ENCODE results near the gene OCA2.

The OCA2 gene

GRCh38 chr15:27989427-27989826 lies 109.7 kb downstream of the OCA2 start:
- H3K4me1 ChIP-seq (ENCODE audit: control insufficient read depth, insufficient read depth, low read length, poor library complexity, severe bottlenecking): no peaks in the 10 kb centered on the region

GRCh38 chr15:27985099-27985498 lies 114.0 kb downstream of the OCA2 start:
- H3K27me3 ChIP-seq (replicated peaks; ENCODE audit: control insufficient read depth, insufficient read depth, low read length, poor library complexity, severe bottlenecking): no peaks in the 10 kb centered on the region
- no peak overlapping the region for H3K27ac ChIP-seq (ENCODE audit: insufficient read depth, low read length, poor library complexity, severe bottlenecking)
- no peak for DNase-seq
- H3K4me3 ChIP-seq (ENCODE audit: insufficient read depth, low read depth, low read length, poor library complexity, severe bottlenecking): no peak overlapping the region
- H3K36me3 ChIP-seq (ENCODE audit: control insufficient read depth, insufficient read depth, low read length): no peaks in the 10 kb centered on the region
- no peaks in the 10 kb centered on the region for H3K9me3 ChIP-seq (ENCODE audit: control insufficient read depth, low read length)
- H3K4me1 ChIP-seq (ENCODE audit: control insufficient read depth, insufficient read depth, low read length, poor library complexity, severe bottlenecking): no peaks in the 10 kb centered on the region

More at GRCh38 chr15:27989427-27989826, 109.7 kb downstream of the OCA2 start:
- Histone ChIP-seq H3K9me3 (ENCODE audit: control insufficient read depth, low read length) (no peaks in the 10 kb centered on the region), H3K27me3 (replicated peaks; ENCODE audit: control insufficient read depth, insufficient read depth, low read length, poor library complexity, severe bottlenecking) (no peaks in the 10 kb centered on the region), H3K4me3 (ENCODE audit: insufficient read depth, low read depth, low read length, poor library complexity, severe bottlenecking) (no peak overlapping the region), H3K36me3 (ENCODE audit: control insufficient read depth, insufficient read depth, low read length) (no peaks in the 10 kb centered on the region), H3K27ac (ENCODE audit: insufficient read depth, low read length, poor library complexity, severe bottlenecking) (no peak overlapping the region)
- no peak for DNase-seq

- Histone ChIP-seq H3K36me3 (ENCODE audit: control insufficient read depth, insufficient read depth, low read length) (no peaks in the 10 kb centered on the region), H3K4me1 (ENCODE audit: control insufficient read depth, insufficient read depth, low read length, poor library complexity, severe bottlenecking) (no peaks in the 10 kb centered on the region), H3K4me3 (ENCODE audit: insufficient read depth, low read depth, low read length, poor library complexity, severe bottlenecking) (no peak overlapping the region), H3K9me3 (ENCODE audit: control insufficient read depth, low read length) (no peaks in the 10 kb centered on the region), H3K27ac (ENCODE audit: insufficient read depth, low read length, poor library complexity, severe bottlenecking) (no peak overlapping the region), H3K27me3 (replicated peaks; ENCODE audit: control insufficient read depth, insufficient read depth, low read length, poor library complexity, severe bottlenecking) (no peaks in the 10 kb centered on the region)
- no peak for DNase-seq
Observed at GRCh38 chr15:27983496-27983895, 115.6 kb downstream of the OCA2 start.

DNA sequence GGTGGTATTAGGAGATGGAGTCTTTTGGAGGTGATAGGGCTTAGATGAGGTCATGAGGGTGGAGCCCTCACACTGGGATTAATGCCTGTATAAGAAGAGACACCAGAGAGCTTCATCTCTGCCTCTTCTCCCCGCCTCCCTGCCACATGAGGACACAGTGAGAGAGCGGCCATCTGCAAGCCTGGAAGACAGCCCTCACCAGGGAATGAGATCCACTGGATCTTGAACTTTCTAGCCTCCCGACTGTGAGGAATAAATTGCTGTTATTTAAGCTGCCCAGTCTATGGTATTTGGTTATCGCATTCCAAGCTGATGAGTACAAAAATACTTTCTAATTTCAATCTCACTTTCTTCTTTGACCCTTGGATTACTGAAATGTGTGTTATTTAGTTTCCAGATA lies 121.4 kb downstream of the OCA2 start:
- H3K4me1 ChIP-seq (ENCODE audit: control insufficient read depth, insufficient read depth, low read length, poor library complexity, severe bottlenecking): no peaks in the 10 kb centered on the region
- no peaks in the 10 kb centered on the region for H3K9me3 ChIP-seq (ENCODE audit: control insufficient read depth, low read length)
- H3K36me3 ChIP-seq (ENCODE audit: control insufficient read depth, insufficient read depth, low read length): no peaks in the 10 kb centered on the region
- H3K27me3 ChIP-seq (replicated peaks; ENCODE audit: control insufficient read depth, insufficient read depth, low read length, poor library complexity, severe bottlenecking): no peaks in the 10 kb centered on the region
- DNase-seq: no peak
- H3K4me3 ChIP-seq (ENCODE audit: insufficient read depth, low read depth, low read length, poor library complexity, severe bottlenecking): no peak overlapping the region
- H3K27ac ChIP-seq (ENCODE audit: insufficient read depth, low read length, poor library complexity, severe bottlenecking): no peak overlapping the region

GRCh38 chr15:27973886-27974285 lies 125.2 kb downstream of the OCA2 start:
- H3K27me3 ChIP-seq (replicated peaks; ENCODE audit: control insufficient read depth, insufficient read depth, low read length, poor library complexity, severe bottlenecking): no peaks in the 10 kb centered on the region

GRCh38 chr15:27970661-27971392 lies 128.3 kb downstream of the OCA2 start:
- H3K27ac ChIP-seq (ENCODE audit: insufficient read depth, low read length, poor library complexity, severe bottlenecking): no peak overlapping the region
- no peaks in the 10 kb centered on the region for H3K9me3 ChIP-seq (ENCODE audit: control insufficient read depth, low read length)
- no peaks in the 10 kb centered on the region for H3K27me3 ChIP-seq (replicated peaks; ENCODE audit: control insufficient read depth, insufficient read depth, low read length, poor library complexity, severe bottlenecking)
- DNase-seq: no peak
- H3K4me3 ChIP-seq (ENCODE audit: insufficient read depth, low read depth, low read length, poor library complexity, severe bottlenecking): no peak overlapping the region
- H3K36me3 ChIP-seq (ENCODE audit: control insufficient read depth, insufficient read depth, low read length): no peaks in the 10 kb centered on the region
- no peaks in the 10 kb centered on the region for H3K4me1 ChIP-seq (ENCODE audit: control insufficient read depth, insufficient read depth, low read length, poor library complexity, severe bottlenecking)

More at GRCh38 chr15:27973886-27974285, 125.2 kb downstream of the OCA2 start:
- Histone ChIP-seq H3K27ac (ENCODE audit: insufficient read depth, low read length, poor library complexity, severe bottlenecking) (no peak overlapping the region), H3K4me1 (ENCODE audit: control insufficient read depth, insufficient read depth, low read length, poor library complexity, severe bottlenecking) (no peaks in the 10 kb centered on the region), H3K36me3 (ENCODE audit: control insufficient read depth, insufficient read depth, low read length) (no peaks in the 10 kb centered on the region), H3K9me3 (ENCODE audit: control insufficient read depth, low read length) (no peaks in the 10 kb centered on the region), H3K4me3 (ENCODE audit: insufficient read depth, low read depth, low read length, poor library complexity, severe bottlenecking) (no peak overlapping the region)
- no peak for DNase-seq

- Histone ChIP-seq H3K4me1 (ENCODE audit: control insufficient read depth, insufficient read depth, low read length, poor library complexity, severe bottlenecking) (no peaks in the 10 kb centered on the region), H3K36me3 (ENCODE audit: control insufficient read depth, insufficient read depth, low read length) (no peaks in the 10 kb centered on the region)
Observed at GRCh38 chr15:27967541-27967940, 131.6 kb downstream of the OCA2 start.

GRCh38 chr15:27965546-27965945 lies 133.6 kb downstream of the OCA2 start:
- H3K9me3 ChIP-seq (ENCODE audit: control insufficient read depth, low read length): no peaks in the 10 kb centered on the region
- no peak for DNase-seq
- H3K27me3 ChIP-seq (replicated peaks; ENCODE audit: control insufficient read depth, insufficient read depth, low read length, poor library complexity, severe bottlenecking): no peaks in the 10 kb centered on the region
- H3K4me1 ChIP-seq (ENCODE audit: control insufficient read depth, insufficient read depth, low read length, poor library complexity, severe bottlenecking): no peaks in the 10 kb centered on the region
- no peak overlapping the region for H3K27ac ChIP-seq (ENCODE audit: insufficient read depth, low read length, poor library complexity, severe bottlenecking)
- H3K4me3 ChIP-seq (ENCODE audit: insufficient read depth, low read depth, low read length, poor library complexity, severe bottlenecking): no peak overlapping the region
- no peaks in the 10 kb centered on the region for H3K36me3 ChIP-seq (ENCODE audit: control insufficient read depth, insufficient read depth, low read length)

More at GRCh38 chr15:27967541-27967940, 131.6 kb downstream of the OCA2 start:
- Histone ChIP-seq H3K27ac (ENCODE audit: insufficient read depth, low read length, poor library complexity, severe bottlenecking) (no peak overlapping the region), H3K4me3 (ENCODE audit: insufficient read depth, low read depth, low read length, poor library complexity, severe bottlenecking) (no peak overlapping the region), H3K27me3 (replicated peaks; ENCODE audit: control insufficient read depth, insufficient read depth, low read length, poor library complexity, severe bottlenecking) (no peaks in the 10 kb centered on the region), H3K9me3 (ENCODE audit: control insufficient read depth, low read length) (no peaks in the 10 kb centered on the region)
- no peak for DNase-seq

- Histone ChIP-seq H3K9me3 (ENCODE audit: control insufficient read depth, low read length) (no peaks in the 10 kb centered on the region), H3K4me1 (ENCODE audit: control insufficient read depth, insufficient read depth, low read length, poor library complexity, severe bottlenecking) (no peaks in the 10 kb centered on the region), H3K36me3 (ENCODE audit: control insufficient read depth, insufficient read depth, low read length) (no peaks in the 10 kb centered on the region), H3K4me3 (ENCODE audit: insufficient read depth, low read depth, low read length, poor library complexity, severe bottlenecking) (no peak overlapping the region), H3K27me3 (replicated peaks; ENCODE audit: control insufficient read depth, insufficient read depth, low read length, poor library complexity, severe bottlenecking) (no peaks in the 10 kb centered on the region), H3K27ac (ENCODE audit: insufficient read depth, low read length, poor library complexity, severe bottlenecking) (no peak overlapping the region)
- DNase-seq: no peak
Observed at GRCh38 chr15:27961801-27962200, 137.3 kb downstream of the OCA2 start.

GRCh38 chr15:27958911-27959578 lies 140.1 kb downstream of the OCA2 start:
- H3K36me3 ChIP-seq (ENCODE audit: control insufficient read depth, insufficient read depth, low read length): no peaks in the 10 kb centered on the region
- no peak for DNase-seq
- H3K27me3 ChIP-seq (replicated peaks; ENCODE audit: control insufficient read depth, insufficient read depth, low read length, poor library complexity, severe bottlenecking): no peaks in the 10 kb centered on the region
- H3K4me1 ChIP-seq (ENCODE audit: control insufficient read depth, insufficient read depth, low read length, poor library complexity, severe bottlenecking): no peaks in the 10 kb centered on the region
- no peaks in the 10 kb centered on the region for H3K9me3 ChIP-seq (ENCODE audit: control insufficient read depth, low read length)
- no peak overlapping the region for H3K4me3 ChIP-seq (ENCODE audit: insufficient read depth, low read depth, low read length, poor library complexity, severe bottlenecking)
- H3K27ac ChIP-seq (ENCODE audit: insufficient read depth, low read length, poor library complexity, severe bottlenecking): no peak overlapping the region
